AG04449 (cell line): ENCODE data around the gene SETX.

ENCODE experiments used
- CTCF ChIA-PET: fragments of 350-600 bp; formaldehyde crosslinking; extraction: SDS; loops from one replicate; lab custom pipeline; 2021; ENCODE audit warnings: antibody characterized with exemption; lab: Yijun Ruan, JAX
- POLR2A ChIA-PET: fragments of 400-600, 350-600 bp; formaldehyde crosslinking; extraction: SDS; loops from one replicate; lab custom pipeline; 2020; ENCODE audit warnings: antibody characterized with exemption, inconsistent platforms; lab: Yijun Ruan, JAX
- DNase-seq: peaks from one replicate; pipeline ENCODE4 v3.0.0-alpha.2; 2010; ENCODE audit warnings: low read depth, low spot score
- H3K4me3 ChIP-seq: 2 replicates; pipeline ENCODE4 v1.5.1; 2011; ENCODE audit warnings: low read depth, mild to moderate bottlenecking, control low read depth, low read length
- CTCF ChIP-seq: IDR thresholded peaks from one replicate; pipeline ENCODE4 v1.5.1; 2011; ENCODE audit warnings: mild to moderate bottlenecking, moderate library complexity, low read length, control low read depth, inconsistent platforms; ENCODE audit not compliant: insufficient read depth; ENCODE audit errors: missing control alignments

The SETX gene

DNA sequence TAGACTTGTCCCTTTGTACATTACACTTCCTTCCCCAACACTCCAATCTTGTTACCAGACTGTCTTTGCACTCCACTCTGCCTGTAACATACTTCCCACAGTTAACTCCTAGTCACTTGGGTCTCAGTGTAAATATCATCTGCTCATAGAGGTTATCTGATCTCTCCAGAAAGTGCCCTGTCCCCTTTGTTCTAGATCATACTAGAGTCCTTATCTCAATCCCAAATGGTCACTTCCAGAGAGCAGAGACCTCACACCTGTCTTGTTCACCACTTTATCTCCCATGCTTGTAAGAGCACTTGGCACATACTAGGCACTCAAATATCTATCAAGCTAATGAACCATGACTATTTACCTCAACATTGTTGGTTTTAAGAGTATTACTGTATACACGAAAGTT lies 30.4 kb downstream of the SETX start:
- H3K4me3 ChIP-seq, result no peak overlapping the region
- TF ChIP-seq CTCF, result no peak
- ChIA-PET POLR2A (no interaction called here), CTCF (no interaction called here)
- no peak for DNase-seq

DNA sequence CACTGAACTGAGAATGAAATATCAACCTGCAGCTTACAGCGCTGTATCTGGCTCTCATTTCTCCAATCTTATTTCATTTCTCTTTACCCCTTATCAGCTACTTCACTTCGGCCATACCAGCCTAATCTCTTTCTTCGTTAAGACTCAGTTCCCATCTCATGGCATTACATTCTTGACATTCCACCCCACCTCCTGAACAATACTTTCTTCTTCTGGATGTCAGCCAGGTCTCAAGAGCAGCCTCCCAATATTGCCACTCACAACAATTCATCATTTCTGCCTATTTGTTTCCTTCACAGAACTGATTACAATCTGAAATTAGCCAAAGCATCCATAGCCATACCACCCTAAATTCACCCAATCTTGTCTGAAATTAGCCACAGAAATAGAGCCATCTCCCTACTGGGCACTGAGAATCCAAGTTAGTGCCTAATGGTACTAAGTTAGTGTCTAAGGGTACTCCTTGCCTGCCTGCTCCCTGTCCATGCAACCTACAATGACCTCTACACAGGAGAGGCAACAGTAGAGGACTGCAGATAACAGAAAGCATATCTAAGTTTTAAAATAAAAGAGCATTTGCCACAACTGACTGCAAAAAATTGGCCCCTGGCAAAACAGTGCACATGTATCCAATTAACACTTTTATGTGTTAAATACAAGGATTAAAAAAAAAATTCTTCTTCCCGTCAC lies 35.2 kb downstream of the SETX start:
- ChIA-PET CTCF (no interaction called here), POLR2A (no interaction called here)
- TF ChIP-seq CTCF, result no peak
- DNase-seq, result no peak
- no peak overlapping the region for H3K4me3 ChIP-seq

DNA sequence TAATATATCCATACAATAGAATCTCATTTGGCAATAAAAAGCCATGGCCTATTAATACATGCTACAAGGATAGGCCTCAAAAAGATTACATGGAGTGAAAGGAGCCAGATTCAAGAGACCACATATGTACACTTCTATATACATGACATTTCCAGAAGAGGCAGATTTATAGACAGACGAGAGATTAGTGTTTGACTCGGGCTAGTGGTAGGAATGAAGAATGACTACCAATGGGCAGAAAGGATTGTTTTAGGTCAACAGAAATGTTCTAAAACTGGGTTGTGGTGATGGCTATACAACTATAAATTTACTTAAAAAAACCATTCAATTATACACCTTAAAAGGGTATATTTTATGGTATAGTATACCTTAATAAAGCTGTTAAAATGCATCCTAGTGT lies 41.9 kb downstream of the SETX start:
- no peak overlapping the region for H3K4me3 ChIP-seq
- ChIA-PET POLR2A (no interaction called here), CTCF (no interaction called here)
- DNase-seq, result no peak
- no peak for TF ChIP-seq CTCF

DNA sequence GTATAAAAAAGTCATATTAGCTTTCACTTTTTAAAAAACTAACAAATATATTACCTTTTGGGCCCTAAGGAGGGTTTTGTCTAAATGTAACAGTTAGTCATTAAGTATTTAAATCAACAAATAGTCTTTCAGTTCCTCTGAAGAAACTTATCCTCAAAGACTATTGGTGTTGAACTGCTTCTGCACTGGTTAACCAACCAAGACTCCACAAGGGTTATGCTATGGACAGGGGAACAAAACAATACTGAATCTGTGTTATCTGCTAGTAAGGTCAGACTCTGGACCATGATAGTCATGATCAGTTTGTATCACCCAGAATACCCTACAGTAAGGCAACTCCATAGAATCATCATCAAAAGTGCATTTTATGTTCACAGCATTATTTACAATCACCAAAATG lies 42.4 kb downstream of the SETX start:
- no peak for DNase-seq
- H3K4me3 ChIP-seq, result no peak overlapping the region
- CTCF ChIA-PET, result no interaction called here
- TF ChIP-seq CTCF, result no peak
- POLR2A ChIA-PET, result no interaction called here

DNA sequence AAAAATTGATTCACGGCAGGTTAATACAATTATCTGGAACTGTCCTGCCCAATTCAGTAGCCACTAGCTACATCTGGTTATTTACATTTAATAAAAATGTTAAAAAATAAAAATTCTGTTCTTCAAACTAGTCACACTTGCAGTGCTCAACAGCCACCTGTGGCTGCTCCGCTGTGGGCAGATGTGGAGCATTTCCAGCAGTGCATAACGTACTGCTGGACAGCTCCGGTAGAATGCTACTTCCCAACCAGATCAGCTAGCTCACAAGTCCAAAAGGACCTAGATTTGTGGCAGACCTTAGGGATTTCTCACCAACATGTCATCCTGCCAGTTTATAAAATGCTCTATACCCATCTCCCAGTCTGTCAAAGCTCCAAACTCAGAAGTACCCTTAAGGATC lies 42.8 kb downstream of the SETX start:
- no peak for TF ChIP-seq CTCF
- POLR2A ChIA-PET, result no interaction called here
- no peak for DNase-seq
- H3K4me3 ChIP-seq, result no peak overlapping the region
- CTCF ChIA-PET, result no interaction called here

DNA sequence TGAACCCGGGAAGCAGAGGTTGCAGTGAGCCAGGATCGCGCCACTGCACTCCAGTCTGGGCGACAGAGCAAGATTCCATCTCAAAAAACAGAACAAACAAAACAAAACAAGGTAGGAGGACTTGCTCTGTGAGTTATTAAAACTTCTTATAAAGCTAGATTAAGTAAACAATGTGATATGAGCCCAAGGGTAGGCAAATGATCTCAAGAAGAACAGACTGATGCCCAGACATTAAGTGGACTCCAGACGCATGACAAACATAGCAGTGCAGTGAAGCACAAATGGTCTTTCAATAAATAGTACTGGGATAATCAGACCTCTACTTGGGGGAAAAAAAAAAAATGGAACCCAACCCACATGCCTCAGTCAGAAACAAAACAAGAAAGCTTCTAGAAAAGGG lies 45.7 kb downstream of the SETX start:
- H3K4me3 ChIP-seq, result no peak overlapping the region
- POLR2A ChIA-PET, result no interaction called here
- DNase-seq, result no peak
- CTCF ChIA-PET, result interaction anchor here (1.1 to 2.3 kb wide), 4 partner anchors 12 to 546 kb away, joined by 3 to 14 read pairs (median 4); no protein-coding TSS in a partner anchor
- no peak for TF ChIP-seq CTCF
